Activated CD4-positive, alpha-beta T cell treated with anti-CD3 and anti-CD28 coated beads for 1 hour (primary cell): ENCODE results near the gene ZRANB1.
"Not testable (repeated sequence)": the region's sequence is repeated elsewhere in the genome, so short reads cannot be mapped to it uniquely, and the experiment has no call there.

Experiments
- DNase-seq: peaks from one replicate; pipeline ENCODE4 v3.0.0-alpha.2; 2020

Gene ZRANB1

DNA sequence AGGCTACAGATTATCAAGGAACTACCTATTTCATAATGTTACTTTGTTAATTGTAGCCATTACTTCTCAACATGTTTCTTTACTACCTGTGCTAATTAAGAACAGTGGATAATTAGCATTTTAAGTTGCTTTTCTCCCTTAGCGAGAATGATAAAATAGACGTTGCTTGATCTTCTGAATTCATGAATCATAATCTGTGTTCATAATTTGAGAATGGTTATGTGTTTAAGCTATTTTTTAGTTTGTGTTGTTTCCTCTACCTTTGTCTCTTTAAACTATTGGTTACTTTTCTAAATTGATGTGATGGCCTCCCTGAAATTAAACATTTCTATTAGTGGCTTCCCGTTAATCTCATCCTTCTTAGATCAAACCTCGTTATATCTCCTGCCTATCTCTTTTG lies at the start of gene ZRANB1:
Gene ZRANB1, plus strand, starts transcription at position 301 of the 400 bp plus-strand sequence. CDS start 371 bp downstream, outside the sequence.
- DNase-seq: no peak

DNA sequence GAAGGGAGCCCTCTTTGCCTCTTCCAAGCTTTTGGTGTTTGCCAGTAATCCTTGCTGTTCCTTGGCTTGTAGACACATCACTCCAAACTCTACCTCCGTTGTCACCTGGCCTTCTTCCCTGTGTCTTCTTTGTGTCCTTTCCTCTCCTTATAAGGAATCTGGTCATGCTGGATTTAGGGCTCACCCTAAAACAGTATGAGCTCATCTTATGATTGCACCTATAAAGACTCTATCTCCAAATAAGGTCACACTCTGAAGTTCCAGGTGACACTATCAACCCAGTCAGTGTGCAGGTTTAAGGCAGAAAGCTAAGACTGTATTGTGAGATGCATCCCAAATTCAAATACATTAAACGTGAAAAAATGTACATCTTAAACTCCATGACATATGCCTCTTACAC lies 49.0 kb upstream of the ZRANB1 start:
- no peak for DNase-seq

DNA sequence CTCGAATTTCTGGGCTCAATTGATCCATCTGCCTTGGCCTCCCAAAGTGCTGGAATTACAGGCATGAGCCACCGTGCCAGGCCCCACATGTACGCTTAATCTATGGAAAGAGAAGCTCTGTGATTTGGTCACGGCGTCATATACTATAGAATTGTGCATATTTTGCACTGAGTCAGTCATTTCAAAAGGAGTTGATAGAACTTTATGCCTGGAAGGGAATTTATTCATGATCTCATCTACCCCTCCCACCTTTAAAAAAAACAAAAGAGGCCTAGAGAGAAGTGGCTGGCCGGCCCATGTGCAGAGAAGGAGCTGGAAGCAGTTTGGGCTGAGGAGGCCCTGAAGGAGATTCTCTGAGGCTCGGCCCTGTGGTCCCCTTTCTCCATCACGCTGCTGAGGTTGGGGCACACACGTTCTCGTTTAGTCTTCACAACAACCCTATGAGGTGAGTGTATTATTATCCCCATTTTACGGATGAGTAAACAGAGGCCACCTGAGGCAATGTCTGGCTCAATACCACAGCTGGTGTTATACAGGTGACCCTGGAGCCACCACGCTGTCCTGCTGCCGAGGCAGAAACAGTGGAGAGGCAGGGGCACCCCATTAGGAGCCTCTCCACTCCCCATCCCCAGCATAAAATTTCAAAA lies 47.2 kb upstream of the ZRANB1 start:
- DNase-seq: no peak

DNA sequence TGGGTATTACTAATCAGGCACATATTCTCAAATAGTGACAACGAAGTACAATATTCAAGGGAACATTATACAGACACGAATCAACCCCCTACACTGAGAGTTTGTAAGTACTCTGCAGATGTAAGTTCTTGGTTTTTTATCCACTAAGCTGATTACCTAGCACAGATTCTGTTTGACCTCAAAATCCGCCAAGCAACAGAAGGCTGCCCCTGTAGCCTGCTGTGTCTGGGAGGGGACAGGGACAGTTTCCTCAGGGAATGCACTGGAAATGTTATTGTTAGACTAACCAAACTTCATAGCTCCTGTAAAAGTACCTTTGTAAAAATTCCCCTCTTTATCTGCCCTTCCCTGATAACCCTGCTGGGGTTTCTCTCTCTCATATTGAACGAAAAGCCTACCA lies 45.2 kb upstream of the ZRANB1 start:
- no peak for DNase-seq

DNA sequence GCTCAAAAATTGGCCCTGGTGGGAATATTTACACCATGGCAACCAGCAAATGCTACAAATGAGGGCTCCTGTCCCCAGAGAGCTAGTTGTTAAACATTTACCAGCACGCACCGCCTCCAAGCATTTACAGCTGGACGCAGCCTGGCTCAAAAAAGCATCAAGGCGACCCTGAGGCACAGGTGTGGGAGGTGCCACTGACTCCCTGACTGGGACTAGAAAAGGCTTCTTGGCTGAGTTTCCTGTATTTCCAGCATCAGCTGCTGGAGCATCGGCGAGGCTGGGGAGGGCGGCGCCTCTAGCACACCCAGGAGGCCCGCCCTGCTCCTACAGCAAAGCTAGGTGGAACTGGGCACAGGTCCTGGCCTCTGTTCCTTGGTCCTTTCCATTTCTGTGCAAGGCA lies 43.5 kb upstream of the ZRANB1 start:
- DNase-seq: no peak

DNA sequence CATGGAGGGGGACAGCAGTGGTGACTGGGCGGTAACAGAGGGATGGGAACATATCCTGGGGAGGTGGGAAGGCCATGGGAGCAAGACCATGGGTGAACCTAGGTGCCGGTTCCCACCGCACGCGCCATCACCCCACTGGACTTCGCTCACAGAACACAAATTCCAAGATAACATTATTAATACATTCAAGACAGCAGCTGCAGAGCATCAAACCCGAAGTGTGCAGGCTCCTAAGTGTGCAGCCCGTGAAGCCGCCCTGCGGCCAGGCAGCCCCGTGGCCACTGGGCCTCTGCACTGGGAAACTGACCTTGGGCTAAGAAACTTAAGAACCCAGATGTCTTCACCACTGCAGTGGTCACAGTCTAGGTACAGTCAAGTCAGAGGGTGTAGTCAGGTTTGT lies 42.8 kb upstream of the ZRANB1 start:
- no peak for DNase-seq

DNA sequence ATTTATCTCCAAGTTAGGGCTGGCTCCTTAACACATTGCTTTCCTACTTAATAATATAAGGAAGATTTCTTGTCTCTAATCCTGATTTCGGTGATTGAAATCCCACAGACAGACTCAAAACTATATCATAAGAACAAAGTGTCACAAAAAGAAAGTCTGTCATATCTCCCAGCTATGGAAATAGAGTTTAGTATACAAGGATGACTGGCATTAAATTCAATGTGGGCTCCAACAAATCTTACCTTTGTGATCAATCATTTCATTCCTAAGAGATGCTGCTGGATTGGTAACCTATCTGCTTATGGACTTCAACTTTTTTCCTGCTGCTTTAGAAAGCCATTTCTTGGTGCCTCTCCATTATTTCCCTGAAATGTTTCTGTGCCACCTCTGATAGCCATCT lies 39.5 kb upstream of the ZRANB1 start:
- DNase-seq: no peak

DNA sequence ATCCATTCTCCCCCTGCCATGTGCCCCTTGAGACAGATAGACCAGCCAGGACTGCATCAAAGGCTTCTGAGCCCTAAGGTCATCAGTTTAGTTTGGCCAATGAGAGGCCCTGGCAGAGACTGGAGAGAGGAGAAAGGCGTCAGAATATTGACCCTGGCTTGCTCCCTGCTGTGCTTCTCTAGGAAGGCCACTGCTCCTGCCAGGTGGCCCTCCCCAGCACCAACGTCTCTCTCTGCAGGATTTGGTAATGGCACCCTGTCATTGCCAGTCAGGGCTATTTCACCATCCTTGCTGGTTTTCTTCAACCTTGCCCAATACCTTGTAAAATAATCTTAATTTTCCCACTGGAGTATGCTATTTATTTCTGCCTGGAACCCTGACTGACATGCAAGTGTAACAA lies 38.8 kb upstream of the ZRANB1 start:
- no peak for DNase-seq

DNA sequence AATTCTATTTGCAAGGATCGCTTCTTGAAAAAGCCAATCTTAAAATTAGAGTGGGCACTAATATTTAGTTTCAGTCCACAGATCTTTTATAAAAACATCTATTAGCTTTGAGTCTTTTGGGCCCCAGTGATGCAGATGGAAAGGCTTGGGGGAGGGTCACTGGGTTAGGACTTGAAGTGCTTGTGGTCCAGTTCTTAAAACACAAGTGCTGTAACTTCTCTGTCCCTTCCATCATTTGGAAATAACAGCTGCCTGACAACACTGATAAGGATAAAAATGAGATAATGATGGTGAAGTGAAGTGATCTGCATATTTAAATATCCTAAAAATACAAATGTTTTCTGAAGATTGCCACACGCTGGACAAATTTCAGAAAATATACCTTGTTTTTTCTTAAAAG lies 37.1 kb upstream of the ZRANB1 start:
- no peak for DNase-seq

DNA sequence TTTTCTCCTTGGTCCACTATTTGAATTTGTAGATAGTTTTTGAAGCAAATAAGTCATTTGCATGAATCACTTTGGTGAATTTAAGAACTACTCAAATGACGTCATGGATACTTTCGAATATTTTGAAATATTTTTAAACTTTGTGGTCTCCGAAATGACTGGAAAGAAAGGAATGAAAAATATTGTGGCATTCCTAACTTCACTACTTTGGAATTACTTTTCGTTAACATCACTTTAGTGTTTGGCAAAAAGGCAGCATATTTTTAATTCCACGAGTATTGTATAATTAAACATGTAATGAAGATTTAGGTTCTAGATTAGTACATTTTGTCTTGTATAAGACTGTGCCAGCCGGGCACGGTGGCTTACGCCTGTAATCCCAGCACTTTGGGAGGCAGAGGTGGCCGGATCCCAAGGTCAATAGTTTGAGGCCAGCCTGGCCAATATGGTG lies 35.3 kb upstream of the ZRANB1 start:
- DNase-seq: no peak

DNA sequence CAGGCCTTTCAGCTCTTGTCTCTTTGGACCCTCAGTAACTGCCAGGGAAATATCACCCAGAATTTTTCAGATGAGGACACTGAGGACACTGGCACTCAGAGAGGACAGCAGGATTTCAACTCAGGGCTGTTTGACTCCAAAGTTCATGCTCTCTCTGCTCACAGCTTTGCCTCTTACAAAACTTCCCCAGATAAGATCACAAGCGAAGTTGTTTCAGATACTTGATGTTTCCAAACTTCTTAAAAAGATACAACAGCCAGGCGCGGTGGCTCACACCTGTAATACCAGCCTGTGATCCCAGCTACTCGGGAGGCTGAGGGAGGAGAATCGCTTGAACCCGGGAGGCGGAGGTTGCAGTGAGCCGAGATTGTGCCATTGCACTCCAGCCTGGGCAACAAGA lies 32.4 kb upstream of the ZRANB1 start:
- no peak for DNase-seq

DNA sequence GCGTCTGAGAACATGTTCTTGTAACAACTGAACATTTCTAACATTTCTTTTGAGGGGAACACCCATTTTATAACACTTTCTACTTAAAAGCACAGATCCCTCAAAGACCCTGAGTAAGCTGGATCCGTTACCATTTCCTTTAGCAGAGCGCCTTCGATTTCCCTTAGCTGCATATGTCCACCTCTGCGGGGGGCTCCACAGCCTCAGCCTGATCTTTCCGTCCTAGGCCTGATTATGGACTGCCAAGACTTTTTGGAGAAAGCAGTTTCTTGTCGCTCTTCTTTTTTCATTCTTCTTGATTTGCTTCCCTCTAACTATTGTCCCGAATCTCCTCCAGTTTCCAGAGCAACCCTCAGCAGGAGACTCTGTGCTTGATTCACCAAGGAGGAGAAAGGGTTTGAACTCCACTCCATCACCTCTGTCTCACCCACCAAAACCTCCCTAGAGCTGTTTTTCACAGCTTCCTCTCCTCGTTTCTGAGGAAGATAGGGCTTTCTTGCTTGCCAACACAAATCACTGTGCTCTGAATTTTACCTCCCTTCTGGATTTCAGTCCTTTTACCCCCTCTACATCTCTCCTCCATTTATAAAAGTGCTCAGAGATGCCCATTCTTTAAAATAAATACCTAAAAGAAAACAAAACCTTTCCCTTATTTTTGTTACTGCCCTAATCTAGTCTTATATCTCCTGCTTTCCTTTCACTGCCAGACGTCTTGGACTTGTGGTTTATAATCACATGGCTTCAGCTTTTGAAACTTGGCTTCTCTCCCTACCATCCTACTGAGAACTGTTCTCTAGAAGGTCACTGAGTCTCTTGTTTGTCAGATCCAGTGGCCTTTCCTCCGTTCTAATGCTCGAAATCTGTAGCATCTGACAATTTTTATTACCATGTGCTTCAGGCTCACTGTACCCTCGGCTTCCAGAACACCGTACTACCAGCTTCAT lies 30.5 kb upstream of the ZRANB1 start:
- no peak for DNase-seq

DNA sequence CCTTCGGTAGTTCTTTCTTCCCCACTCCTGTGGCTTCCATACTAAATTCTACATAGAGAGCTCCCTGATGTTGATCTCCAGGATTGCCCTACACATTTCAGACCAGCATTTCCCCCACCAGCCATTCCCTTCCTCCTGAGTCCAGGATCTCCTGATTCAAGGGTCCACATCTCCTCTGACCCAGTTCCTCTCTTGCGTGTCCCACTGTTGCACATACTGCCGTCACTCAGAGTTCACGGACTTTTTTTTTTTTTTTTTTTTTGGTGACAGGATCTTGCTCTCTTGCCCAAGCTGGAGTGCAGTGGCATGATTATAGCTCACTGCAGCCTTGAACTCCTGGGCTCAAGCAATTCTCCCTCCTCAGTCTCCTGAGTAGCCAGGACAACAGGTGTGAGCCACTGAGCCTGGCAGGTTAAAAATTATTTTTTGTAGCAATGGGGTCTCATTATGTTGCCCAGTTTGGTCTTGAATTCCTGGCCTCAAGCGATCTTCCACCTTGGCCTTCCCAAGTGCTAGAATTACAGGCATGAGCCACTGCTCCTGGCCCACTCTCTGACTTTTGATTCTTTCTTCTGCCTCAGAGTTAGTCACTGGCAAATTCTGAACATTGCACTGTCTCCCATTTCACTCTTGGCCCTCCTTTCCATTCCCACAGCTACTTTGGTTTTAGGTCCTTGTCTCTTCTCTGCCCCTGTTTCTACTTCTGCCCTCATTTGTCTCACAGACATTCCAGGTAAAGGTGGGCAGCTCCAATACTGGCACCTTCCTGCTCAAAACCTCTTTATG lies 29.6 kb upstream of the ZRANB1 start:
- DNase-seq: no peak

DNA sequence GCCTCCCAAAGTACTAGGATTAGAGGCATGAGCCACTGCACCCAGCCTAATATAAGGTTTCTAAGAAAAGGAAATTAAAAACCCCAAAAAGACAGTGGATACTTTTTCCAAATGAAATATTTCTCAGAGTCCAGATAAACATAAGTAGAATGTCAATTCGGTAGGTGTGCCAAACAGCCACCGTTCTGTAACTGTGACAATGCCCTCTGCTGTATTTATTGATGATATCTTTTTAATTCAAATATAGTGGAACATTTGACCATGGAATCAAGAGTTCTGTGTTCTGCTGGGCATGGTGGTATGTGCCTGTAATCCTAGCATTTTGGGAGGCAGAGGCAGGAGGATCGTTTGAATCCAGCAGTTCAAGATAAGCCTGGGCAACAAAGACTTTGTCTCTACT lies 28.8 kb upstream of the ZRANB1 start:
- no peak for DNase-seq

DNA sequence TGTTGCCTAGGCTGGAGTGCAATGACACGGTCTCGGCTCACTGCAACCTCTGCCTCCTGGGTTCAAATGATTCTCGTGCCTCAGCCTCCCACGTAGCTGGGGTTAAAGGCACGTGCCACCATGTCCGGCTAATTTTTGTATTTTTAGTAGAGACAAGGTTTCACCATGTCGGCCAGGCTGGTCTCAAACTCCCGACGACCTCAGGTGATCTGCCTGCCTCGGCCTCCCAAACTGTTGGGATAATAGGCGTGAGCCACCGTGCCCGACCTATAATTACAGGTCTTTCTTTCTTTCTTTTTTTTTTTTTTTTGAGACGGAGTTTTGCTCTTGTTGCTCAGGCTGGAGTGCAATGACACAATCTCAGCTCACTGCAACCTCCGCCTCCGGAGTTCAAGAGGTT lies 27.5 kb upstream of the ZRANB1 start:
- DNase-seq: not testable (repeated sequence)

DNA sequence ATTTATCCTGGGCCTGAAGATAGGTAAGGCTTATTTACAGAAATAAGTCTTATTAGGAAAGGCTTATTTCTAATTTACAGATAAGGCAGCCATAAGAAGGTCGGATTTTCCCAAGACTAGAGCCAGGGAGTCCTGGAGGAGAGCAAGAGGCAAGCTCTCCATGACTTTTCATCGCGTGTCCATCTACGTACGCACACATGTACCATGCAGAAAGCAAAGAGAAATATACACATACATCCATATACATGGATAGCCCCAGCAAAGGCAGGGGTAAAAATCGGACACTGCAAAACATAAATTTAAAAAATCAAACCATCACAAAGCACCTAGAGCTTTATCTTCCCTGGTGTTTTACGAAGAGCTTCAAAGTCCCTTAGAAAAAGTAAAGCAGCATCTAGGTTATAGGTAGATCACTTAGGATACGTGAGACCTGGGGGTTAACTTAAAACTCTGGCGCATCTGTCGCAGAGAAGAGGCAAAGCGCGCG lies 25.8 kb upstream of the ZRANB1 start:
- DNase-seq: no peak

DNA sequence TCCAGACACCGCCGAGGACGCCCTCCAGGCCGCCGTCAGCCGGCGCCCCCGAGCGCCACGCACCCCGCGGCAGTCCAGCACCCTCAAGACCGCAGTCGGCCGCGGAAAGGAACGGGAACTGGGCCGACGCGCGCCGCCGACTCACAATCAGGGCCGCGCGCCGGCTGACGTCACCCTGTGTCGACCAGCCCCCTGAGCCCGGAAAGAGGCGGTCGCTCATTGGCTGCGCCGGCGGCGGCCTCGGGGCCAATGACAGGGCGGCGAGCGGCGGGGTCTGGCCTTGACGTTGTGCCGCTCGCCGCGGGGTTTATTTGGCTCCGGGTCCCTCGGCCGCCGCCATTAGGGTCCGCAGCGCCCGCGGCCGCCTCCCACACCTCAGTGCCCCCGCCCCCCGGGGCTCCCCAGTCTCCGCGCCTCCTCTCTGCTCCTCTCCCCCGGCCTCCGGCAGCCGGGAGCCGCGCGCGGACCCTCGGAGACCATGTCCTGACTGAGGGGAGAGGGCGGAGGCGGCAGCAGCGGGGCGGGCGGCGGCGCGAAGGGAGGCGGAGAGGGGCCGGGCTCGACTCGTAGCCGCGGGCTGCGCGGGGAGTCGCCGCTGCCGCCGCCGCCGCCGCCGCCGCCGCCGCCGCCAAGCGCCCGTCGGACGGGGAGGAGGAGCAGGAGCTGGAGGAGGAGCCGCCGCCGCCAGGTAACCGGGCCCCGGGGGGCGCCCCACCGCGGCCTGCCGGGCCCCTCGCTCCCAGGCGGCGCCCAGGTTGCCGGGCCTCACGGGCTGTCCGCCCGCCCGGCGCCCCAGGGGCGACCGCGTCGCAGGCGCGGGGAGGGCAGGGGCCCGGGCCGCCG lies 25.1 kb upstream of the ZRANB1 start:
- peak; percentile 96 for DNase-seq

DNA sequence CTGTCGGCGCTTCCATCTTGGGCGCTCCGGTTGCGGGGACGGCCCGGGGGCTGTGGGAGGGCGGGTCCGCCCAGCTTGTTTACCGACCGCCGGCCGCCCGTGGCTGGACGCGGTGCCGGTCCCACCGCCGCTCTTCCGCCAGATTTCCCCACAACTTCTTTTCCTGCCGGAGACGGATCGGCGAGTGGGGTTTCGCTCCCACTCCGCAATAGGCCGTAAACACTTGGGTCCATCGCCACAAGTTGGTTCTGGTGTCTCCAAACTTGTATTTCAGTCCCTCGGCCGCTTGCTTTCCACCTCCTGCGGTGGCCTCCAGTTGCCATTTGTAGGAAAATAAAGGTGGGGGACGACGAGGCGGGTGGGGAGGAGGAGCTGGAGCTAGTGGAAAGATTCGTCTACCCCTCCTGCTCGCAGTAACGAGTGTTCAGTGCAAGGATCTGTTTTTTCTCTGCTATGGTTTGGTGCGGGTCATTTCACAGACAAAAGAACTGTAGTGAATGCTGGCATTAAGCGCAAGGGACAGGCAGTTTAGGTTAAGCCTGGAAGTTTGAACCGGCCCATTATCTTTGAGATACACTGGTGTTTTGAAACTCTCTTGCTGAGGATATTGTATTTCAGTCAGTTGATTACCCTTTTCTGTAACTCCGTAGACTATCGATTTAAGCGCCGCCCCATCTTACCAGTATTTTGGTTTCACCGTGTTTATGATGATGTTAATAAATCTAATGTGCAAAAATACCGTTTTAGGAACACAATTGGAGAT lies 24.3 kb upstream of the ZRANB1 start:
- peak; percentile 21 for DNase-seq

DNA sequence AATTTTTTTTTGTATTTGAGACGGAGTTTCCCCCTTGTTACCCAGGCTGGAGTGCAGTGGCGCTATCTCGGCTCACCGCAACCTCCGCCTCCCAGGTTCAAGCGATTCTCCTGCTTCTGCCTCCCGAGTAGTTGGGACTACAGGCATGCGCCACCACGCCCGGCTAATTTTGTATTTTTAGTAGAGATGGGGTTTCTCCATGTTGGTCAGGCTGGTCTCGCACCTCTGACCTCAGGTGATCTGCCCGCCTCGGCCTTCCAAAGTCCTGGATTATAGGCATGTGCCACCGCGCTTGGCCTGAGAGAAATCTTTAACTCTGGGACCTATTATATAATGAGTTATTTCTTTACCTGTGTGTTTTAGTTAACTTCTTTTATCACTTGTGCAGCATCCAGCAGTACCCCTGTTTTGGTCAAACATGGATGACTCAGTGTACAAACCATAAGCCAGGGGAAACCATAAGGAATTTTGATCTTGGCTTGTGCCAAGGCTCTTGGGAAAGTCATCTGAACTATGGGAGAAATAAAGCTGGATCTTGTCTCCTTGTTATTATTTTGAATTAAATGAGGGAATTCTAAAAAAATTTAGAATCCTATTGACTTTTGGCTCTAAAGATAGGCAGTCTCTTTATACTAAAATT lies 23.6 kb upstream of the ZRANB1 start:
- DNase-seq: no peak

DNA sequence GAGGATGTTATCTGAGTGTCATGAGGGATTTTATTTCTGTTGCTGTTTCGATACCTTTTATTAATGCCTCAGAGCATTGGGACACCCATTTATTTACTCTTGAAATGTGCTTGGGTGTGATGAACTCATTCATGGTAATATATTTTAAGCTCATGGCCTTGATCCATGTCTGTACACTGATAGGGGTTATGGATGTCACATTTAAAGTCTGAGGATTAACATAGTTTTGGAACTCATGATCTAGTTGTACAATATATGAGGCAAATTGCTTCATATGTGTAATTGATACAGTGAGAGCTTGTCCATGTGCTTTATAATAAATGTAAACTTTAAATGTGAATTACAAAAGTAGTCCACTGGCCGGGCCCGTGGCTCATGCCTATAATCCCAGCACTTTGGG lies 23.0 kb upstream of the ZRANB1 start:
- DNase-seq: no peak

DNA sequence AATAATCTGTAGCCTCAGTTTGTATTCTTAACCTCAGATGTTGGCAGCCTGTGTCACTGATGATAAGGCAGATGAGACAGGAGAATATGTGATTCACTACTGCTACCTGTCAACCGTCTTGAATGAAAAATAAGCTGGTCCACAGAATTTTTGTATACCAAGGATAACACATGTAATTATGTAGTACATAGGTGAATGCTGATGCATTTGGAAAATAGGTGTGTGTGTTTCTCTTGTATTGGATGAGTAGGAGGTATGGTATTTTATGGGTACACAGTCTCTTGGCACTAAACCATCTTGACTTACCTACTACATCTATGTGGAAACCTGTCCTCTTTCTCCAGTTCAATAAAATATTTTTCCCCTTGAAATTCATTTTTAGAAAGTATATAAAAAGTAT lies 20.7 kb upstream of the ZRANB1 start:
- DNase-seq: no peak
